AG10803 (cell line): ENCODE measurements around the gene CDC42BPB.

Experiments used
- DNase-seq: peaks from one replicate; pipeline ENCODE4 v3.0.0; 2010; ENCODE audit warnings: low read depth
- H3K4me3 ChIP-seq: 2 replicates; pipeline ENCODE4 v1.5.1; 2011; ENCODE audit warnings: mild to moderate bottlenecking, low read length, control low read depth
- TF ChIP-seq, protein P1 (sequence below): conservative IDR thresholded peaks from 2 replicates; pipeline ENCODE4 v1.5.1; 2011; ENCODE audit warnings: mild to moderate bottlenecking, low read length, control low read depth, inconsistent platforms

Gene CDC42BPB

DNA sequence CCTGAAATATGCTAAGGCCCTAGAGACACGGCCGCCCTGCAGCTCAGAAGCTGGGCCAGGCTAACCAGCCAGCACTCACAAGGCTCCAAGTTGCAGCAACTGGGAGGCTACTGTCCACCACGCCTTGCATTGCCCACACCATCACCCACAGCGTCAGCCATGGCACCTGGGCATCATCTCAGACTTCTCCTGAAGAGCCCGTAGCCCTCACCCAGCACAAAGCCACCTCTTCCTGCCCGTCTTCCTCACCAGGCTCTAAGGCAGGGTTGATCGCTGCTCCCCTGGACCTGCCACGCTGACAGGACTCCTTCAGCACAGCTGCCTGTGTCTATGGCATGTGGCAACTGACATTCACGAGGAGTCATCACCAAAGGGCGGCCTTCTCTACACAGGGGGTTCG, 38.1 kb downstream of the CDC42BPB start:
- H3K4me3 ChIP-seq: no peak overlapping the region
- TF ChIP-seq, protein P1, sequence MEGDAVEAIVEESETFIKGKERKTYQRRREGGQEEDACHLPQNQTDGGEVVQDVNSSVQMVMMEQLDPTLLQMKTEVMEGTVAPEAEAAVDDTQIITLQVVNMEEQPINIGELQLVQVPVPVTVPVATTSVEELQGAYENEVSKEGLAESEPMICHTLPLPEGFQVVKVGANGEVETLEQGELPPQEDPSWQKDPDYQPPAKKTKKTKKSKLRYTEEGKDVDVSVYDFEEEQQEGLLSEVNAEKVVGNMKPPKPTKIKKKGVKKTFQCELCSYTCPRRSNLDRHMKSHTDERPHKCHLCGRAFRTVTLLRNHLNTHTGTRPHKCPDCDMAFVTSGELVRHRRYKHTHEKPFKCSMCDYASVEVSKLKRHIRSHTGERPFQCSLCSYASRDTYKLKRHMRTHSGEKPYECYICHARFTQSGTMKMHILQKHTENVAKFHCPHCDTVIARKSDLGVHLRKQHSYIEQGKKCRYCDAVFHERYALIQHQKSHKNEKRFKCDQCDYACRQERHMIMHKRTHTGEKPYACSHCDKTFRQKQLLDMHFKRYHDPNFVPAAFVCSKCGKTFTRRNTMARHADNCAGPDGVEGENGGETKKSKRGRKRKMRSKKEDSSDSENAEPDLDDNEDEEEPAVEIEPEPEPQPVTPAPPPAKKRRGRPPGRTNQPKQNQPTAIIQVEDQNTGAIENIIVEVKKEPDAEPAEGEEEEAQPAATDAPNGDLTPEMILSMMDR: no peak
- no peak for DNase-seq

DNA sequence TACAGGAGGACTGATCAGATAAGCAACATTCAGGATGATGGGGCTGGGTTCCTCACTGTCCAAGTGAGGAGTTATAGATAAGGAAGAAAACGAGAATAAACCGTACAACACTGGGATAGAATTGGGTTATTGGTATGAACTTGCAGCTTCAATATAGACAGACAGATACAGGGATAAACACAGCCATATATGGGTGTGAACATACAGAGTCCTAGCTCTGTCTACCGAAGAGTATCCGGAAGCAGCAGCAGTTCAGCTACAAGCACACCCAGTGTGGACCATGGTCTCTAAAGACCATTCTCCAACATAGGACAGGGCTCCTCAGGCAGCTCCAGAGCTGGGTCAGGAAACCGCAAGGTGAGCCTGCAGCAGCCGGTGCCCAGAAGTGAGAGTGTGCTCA, 40.8 kb downstream of the CDC42BPB start:
- no peak for DNase-seq

DNA sequence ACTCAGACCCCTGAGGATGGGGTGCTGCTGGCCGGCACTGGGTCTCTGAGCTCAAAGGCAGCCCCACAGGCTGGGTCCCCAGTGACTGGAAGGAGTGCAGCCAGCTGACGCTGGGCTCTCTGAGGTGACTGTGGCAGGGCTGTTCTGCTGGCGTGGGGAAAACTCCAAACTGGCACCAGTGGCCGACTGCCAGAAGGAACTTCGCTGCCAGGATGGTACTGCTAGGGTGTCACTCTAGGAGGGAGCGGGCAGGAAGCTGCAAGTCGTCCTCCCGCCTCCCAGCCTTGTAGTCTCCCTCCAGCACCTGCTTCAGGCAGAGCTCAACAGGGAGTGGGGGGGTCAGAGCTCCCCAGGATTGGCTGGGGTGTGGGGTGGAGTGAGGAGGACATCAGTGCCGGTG, 41.3 kb downstream of the CDC42BPB start:
- no peak for DNase-seq
- TF ChIP-seq, protein P1: no peak
- no peak overlapping the region for H3K4me3 ChIP-seq

More for the DNA sequence above, 40.8 kb downstream of the CDC42BPB start:
- H3K4me3 ChIP-seq: no peak overlapping the region
- TF ChIP-seq, protein P1: no peak

DNA sequence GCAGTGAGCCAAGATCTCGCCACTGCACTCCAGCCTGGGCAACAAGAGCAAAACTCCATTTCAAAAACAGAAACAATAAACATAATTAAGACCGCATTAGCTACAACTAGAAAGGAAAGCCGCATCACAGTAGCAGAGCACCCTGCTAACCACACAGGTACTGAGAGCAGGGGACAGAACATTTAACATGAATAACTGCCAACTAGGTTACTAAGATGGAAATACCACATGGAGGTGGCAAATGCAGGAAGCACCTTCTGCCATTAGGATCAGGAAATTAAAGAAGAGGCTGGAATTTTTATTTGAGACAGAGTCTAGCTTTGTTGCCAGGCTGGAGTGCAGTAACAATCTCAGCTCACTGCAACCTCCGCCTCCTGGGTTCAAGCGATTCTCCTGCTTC, 41.9 kb downstream of the CDC42BPB start:
- TF ChIP-seq, protein P1: no peak
- no peak for DNase-seq
- H3K4me3 ChIP-seq: no peak overlapping the region; the same call in 1 of the 2 replicates

DNA sequence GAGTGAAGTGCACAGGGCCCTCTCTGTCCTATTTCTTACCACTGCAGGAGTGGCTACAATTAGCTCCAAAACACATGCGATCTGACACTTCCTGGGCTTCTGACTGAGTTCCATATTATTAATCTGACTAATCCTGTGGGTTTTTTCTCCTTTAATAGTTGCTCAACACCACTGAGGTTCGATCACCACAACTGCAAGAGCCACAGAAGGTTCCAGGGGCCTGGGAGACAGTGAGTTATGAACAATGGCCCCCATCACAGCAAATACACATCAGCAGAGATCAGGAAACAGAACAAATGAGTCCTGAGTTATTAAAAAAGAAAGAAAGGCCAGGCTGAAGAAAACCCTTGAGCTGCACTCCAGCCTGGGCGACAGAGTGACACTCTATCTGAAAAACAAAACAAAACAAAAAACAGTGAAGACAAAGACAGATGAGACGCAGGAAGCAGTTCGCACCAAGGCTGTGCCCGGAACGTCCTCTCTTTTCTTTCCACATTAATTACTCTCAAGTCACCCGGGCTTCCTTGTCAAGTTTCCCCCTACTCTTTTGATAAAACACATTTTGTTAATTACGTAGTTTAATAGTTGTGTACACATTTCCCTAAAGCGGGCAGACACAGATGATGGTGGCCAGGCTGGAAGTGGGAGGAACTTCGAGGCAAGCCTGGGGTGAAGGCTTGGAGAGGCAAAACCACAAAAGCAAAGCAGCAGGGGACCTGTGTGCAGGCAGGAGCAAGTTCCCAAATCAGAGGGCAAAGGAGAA, 42.7 kb downstream of the CDC42BPB start:
- TF ChIP-seq, protein P1: no peak
- peak overlapping the region; percentile 38 for H3K4me3 ChIP-seq
- DNase-seq: peak; percentile 78

DNA sequence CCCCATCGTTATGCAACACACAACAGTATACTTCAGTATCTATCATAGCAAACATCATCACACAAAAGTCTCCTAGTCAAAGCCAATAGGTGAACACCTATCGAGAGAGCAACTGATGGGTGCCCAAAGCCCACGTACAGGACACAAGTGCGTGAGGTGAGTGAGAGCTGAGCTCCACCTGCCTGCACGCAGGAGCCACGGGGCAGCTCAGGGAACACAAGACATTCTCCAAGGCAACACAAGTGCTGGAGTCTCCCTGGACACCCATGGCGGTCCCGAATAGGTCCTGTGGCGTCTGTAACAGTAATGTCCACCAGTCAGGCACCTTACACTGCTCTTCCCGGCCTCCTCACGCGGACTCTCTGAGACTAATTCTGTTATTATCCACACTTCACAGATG, 44.3 kb downstream of the CDC42BPB start:
- TF ChIP-seq, protein P1: no peak
- DNase-seq: no peak
- no peak overlapping the region for H3K4me3 ChIP-seq

DNA sequence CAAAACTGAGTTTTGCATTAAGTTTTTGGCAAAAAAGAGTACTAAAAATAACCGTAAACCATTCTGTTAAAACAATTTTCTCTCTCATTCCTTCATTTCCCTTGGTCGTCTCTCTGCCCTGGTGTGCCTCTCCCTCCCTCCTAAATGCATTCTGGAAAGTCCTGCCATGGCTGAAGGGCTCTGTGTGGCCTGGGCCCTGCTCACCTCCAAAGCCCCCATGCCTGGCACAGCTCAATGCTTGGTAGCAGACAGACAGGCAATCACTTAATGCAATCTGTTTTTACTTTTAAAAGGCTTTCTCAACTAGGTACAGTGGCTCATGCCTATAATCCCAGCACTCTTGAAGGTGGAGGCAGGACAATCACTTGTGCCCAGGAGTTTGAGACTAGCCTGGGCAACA, 47.8 kb downstream of the CDC42BPB start:
- no peak for DNase-seq
- no peak overlapping the region for H3K4me3 ChIP-seq
- TF ChIP-seq, protein P1: no peak
